Stimulated activated CD4-positive, alpha-beta T cell treated with anti-CD3 and anti-CD28 coated beads, Interleukin-12 subunit alpha, Interleukin-12 subunit beta, amount 100 ng/mL, for 48 hours (primary cell): ENCODE results near the gene ZBTB16.

Source experiments
- DNase-seq, 3 donors: peaks; one replicate each; pipeline ENCODE4 v3.0.0-alpha.2; 2020; ENCODE audit warnings: low read depth in 2 of 3, low spot score in 1 of 3

The ZBTB16 gene

DNA sequence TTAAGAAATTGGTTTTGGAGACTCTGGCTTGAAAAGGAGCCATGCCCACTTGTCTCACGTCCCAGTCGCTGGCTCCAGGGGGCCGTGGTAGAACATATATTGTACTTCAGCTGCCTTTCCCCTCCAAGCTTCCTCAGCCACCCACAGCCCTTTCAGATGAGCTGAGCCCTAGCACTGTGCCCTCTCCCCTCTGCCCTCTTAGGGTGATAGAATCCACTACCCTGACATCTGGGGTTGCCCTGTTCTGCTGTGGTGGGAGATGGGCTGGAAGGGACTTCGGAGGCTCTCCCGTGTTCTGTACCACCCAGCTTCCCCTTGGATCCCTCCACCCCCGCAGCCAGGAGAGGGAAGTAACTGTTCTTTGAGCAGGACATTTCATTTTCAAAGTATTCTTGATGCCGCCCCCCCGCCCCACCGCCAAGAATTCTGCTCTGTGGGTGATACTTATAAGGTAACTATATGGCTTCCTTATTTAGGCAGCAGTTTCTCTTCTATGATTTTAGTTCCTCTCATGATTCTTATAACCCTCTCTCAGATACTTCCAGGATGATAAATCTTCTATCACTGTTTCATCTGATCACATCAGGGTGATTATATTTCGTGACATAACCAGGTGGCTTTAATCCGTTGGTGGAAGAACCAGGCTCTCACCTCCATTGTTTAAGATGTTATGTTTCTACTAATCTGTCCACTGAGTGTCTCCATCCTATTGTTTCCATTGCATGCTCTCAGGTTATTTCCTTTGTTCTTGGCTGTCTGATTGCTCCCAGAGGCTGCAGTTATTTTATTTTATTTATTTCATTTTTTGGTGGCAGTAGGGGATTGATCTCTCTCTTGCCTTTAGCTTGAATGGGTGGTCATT is 24.1 kb downstream of the ZBTB16 start:
- DNase-seq = no peak

DNA sequence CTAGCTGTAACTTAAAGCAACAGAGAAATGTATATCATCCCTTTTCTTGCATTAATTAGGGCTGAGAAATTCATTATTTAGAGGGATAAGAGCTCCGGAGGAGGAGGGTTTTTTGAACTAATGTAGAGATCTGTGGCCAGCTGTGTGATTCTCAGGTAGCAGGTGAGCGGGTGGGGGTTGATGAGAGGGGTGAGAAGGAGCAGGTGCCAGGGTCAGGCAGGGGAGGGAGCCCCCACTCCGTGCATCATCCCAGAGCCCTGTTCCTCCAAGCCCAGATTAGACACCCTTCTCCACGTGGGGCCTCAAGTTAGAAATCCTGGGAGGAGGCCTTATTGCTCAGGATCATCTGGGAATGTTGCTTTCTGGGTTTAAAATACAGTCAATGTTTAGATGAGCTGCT is 24.9 kb downstream of the ZBTB16 start:
- DNase-seq = no peak

DNA sequence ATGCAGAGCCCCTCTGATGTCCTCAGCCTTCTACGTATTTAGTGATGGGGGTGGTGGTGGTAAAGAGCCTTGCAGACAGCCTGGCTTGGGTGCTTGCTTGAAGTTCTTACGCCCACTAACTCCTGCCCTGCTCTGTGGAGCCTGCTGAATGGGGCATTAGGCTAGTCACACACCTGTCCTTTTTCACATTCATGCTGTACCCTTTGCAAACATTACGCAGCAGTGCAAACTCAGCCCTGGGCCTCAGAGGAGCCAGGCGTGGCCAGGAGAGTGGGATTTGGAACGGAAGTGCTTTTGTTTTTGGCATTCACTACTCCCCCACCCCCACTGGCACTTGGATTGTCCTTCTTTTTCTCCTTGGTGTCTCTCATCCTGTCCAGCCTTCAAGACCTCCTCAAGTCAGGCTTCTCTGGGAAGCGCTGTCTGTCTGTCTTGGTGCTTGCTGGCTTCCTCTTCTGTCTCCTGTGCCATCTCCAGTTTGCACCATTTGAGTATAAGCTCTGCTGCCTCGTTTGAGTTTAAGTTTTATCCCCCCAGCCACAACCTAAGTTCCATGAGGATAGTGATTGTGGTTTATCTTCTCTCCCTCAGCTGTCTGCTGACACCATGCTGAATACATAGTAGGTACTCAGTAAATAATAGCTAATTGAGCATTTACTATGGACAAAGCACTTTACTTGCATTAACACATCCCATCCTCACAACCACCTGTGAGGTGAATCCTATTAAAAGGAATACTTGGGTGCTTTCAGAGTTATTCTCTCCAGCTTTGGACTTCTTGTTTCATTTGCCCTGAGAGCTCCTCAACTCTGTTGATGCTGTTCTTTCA is 26.7 kb downstream of the ZBTB16 start:
- DNase-seq = no peak

GRCh38 chr11:114087025-114087424 is 27.5 kb downstream of the ZBTB16 start:
- DNase-seq = no peak

DNA sequence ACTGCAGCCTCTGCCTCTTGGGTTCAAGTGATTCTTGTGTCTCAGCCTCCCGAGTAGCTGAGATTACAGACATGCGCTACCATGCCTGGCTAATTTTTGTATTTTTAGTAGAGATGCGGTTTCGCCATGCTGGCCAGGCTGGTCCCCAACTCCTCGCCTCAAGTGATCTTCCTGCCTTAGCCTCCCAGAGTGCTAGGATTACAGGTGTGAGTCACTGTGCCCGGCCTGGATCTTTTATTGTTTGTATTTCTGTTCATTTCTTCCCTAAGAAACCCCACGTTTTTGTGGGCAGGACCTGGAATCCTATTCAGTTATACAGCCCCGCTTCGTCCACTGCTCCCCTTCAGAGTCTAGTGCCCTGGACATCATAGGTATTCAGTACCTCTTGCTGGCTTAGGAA is 28.7 kb downstream of the ZBTB16 start:
- DNase-seq = no peak

- DNase-seq = no peak
These were observed 29.3 kb downstream of the ZBTB16 start for GRCh38 chr11:114088836-114089235.

DNA sequence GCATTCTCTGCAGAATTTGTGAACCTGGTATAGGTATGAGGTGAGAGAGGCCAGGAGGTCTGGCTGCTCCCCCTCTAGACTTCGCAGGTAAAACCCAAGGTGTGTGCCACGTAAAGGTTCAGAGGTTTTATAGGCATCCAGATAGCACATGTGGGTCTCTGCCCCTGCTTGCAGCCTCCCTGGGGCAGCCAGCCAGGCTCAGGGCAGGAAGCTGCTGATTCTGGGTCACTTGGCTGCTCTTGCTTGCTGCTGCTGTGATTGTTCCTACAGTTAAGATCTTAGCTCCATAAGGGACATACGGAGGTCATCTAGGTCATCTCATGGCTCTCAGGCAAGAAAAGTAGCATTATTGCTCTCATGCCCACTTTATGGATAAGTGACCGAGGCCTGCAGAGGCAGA is 30.2 kb downstream of the ZBTB16 start:
- no peak for DNase-seq

DNA sequence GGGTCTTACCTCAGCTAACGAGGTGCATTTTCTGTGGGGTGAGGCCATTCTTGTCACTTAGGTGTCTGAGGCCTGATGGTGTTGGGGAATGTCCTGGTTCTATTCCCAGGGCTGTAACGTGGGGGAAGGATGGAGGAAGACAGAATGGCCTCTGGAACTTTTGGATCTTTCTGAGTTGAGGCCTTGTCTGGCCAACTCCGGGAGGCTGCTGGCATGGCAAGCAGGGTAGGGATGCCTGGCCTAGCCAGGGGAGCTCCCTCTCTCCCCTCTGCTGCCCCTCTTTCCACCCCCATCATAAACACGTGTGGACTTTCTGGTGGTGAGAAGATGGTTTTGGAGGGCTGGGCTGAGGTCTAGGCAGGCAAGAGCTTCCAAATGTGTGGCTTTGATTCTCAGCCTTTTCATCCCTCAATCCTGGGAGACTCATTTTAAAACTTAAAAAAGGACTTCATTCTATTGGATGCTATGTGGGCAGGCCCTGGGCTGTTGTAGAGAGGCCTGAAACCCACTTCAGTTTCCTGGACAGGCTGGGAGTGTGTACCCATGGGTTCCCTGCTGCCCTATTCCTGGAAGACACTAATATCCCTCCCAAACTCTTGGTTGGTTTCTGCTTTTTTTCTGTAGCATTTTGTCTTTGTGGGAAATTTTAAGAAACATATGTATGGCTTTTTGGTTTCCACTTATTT is 30.9 kb downstream of the ZBTB16 start:
- DNase-seq = no peak

DNA sequence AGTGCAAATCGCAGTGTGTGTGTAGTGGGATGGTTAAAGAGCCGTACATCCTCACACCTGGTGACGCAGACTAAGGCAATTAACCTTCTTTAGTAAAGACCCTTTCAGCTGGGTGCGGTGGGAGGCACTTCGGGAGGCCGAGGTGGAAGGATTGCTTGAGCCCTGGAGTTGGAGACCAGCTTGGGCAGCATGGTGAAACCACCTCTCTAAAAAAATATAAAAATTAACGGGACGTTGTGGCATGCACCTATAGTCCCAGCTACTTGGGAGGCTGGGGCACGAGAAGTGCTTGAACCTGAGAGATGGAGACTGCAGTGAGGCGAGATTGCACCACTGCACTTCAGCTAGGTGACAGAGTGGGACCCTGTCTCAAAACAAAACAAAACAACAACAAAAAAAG is 31.5 kb downstream of the ZBTB16 start:
- no peak for DNase-seq

DNA sequence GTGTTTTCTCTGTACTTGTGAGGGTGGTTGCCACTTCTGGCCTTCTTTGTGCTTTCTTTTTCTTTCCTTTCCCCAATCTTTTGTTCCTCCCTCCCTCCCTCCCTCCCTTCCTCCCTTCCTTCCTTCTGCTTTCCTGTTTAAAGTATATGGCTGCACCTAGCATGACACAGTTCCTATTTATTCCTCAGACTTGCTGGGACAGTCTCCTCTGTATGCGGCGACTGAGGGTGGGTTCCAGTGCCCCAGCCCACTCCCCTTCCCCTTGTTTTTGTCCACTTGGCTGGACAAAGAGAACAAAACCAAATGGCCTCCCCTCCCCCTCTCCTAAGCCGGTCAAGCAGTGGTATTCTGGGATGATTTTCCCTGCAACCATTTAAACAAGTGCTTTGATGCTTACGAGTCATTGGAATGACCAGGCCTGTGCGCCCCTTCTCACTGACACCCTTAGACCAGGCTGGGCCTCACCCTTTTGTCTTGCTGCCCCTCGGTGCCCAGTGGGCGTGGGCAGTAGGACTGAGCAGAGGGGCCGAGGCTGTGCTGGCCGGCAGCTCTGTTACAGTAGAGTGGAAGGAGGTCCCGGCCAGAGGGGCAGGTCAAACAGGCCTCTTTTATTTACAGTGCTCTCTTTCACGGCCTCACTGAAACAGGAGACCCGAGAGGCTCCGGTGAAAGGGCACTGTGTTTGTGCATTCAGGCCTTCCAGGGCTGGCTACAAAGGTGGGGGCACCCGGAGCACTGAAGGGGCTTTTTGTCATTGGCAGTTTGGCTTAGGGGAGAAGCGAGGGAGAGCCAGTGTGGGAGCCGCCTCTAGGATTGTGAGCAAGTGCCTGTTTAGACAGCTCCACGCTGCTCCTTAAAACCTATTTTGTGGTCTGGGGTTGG is 32.2 kb downstream of the ZBTB16 start:
- DNase-seq = no peak

DNA sequence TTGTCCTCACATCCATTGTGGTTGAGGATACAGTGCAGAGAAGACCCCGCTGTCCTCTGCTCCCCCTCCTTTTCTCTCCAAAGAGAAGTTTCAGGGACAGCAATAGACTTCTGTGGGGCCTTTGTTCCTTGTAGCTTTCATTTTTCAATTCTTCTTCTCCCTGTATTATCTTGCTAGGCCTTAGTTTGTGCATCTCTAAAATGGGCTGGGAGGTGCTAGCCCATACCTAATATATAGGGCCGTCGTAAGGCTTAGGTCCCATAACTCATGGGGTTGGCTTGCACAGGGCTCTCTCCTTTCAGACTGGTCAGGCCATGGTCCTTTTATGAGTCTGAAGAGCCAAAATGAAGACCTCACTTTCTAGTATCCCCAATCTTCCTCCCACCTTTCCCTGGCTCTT is 33.0 kb downstream of the ZBTB16 start:
- no peak for DNase-seq

DNA sequence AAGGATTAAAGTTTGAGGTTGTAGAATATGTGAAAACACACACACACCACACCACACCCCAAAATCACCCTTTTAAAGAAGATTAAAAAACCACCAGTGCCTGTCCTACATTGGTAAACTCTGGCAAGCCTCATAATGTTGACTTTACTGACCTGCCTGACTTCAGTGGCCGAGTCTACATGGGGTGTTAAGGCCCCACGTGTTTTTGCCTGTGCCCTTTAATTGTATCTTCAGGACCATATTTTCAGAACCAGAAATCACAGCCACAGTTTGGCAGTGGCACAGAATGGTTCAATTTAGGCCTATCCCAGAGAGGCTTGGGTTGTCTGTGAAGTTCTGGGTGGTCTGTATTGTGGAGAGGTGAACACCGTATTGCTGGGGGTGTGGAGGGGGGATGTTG is 33.4 kb downstream of the ZBTB16 start:
- no peak for DNase-seq

DNA sequence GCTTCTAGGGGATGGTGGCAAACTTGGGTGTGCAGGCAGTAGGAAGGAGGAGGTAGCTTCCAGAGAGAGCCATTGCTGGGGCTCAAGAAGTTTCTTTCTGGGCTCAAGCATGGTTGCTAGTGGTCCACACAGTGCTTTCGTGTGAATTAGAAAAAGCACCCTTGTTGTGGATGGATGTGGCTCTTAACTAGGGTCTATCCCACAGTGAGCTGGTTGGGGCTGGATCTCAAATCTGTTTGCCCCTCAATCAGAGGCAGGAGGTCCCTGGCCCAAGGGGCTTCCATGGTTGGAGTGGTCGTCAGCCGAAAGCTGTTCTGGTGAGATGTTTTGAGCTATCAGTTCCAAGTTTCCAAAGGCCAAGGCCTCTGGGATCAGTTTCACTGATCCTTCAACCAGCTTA is 35.0 kb downstream of the ZBTB16 start:
- no peak for DNase-seq

GRCh38 chr11:114095899-114096298 is 36.4 kb downstream of the ZBTB16 start:
- no peak for DNase-seq

DNA sequence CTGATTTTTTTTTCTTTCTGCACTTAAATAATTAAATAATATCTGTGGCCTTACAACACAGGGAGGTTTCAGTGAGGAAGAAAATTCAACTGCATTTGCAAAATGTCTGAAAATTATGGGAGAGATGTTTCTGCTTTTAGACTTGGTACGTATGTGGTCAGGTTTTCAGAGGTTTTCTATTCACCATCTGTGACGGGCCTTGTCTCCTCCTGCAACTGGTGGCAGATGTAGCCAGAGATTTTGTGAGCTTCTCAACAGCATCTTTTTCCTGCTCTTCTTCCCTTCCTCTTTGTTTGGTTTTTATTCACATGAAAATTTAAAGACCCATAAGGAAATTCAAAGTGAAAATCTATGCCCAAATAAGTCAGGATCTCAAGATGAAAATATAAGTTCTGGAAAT is 38.3 kb downstream of the ZBTB16 start:
- DNase-seq = no peak

DNA sequence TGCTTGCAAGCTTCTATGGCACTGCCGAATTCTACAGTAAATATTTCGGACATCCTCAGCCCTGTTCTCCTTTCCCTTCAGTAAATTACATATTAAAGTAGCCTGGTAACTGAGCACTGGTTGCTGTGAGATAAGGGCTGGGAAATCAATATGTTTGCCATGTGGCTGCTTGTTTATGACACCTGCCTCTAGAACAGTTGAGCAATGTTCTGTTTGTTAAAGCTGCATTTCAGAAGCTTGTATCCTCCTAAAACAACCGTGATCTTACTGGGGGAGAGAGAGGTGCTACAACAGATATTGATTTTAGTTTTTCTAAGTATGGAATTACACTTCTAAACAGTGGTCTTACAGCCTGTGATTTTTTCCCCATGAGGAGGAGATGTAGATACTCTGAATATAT is 39.4 kb downstream of the ZBTB16 start:
- DNase-seq = no peak

GRCh38 chr11:114099392-114100178 is 40.1 kb downstream of the ZBTB16 start:
- no peak for DNase-seq

DNA sequence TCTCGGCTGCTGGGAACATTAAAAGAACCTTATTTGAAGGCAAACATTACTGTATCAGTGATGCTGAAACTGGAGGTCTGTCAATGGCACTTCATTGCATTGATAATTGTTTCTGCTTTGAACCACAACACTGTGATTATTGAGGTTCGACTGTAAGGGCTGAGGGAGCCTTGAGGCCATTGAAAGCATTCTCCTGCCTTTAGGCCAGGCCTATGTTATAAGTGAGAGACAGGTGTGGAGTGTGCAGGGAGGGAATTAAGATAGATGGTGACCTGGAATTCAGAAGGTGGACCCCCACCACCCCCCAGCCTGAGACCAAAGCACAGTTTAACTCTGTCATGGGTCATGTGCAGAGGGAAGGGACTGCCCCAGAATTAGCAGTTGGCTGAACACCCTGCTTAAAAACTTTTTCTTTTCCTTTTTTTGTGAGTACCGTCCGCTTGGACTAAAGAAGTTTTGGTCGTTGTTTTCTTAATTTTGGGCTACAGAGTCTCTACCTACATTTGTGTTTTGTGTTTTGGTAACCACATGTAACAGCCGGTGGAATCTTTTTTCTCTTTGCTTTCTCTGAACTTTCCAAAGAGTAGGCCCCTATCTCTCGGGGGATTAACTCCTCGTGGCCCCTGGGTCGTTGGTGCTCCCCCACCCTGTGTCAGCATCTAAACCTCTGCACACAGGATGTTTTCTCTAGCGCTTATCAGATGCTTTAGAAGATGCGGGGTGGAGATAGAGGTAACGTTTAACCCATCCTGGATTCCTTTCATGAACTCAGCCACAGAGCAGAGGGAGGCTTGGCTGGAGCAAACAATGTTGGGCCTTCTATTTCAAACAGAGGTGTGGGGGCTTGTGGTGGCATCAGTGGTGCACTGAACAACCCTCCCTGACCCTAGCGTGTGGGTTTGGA is 43.7 kb downstream of the ZBTB16 start:
- no peak for DNase-seq

DNA sequence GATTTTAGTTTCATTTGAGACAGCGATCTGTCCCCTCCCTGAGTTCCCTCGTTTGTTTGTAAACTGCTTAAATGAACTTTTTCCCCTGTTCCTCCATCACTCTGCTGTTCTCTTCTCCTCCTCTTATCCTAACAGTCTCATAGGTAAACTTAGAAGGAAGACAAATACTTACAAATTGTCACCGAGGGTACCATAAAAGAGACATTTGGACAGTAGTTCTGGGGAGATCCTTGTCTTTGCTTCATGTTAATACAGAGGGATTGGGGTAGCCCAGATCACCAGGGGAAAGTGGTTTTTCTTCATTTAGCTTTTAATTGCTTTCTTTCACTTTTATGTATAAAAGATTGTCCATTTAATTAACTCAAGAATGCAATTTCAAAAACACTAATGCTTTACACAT is 46.1 kb downstream of the ZBTB16 start:
- no peak for DNase-seq
